ENCODE results near the gene CMTR1.

GRCh38 chr6:37456126-37456525 is 23.1 kb downstream of the CMTR1 start:
- TF ChIP-seq CTCF (conservative IDR thresholded peaks at IDR 0.05 in 1 of 2, IDR thresholded peaks at IDR 0.05 in 1 of 2; ENCODE audit: extremely low read depth in 1 of 2, insufficient read depth in 1 of 2, low read depth in 1 of 2, low read length in 2 of 2), result no peak
- no peak for TF ChIP-seq EZH2 (IDR thresholded peaks at IDR 0.05; ENCODE audit: borderline replicate concordance, low read length)
